LHCN-M2 (cell line): Measurements from ENCODE around the gene SMAD4. TPM values are rescaled to one million over a fixed set of nuclear protein-coding genes. Genes with fewer than 3 reads are reported as not detected.
"Not testable (repeated sequence)": the region's sequence is repeated elsewhere in the genome, so short reads cannot be mapped to it uniquely, and the experiment has no call there.

Experiments
- DNase-seq: peaks from one replicate; pipeline ENCODE4 v3.0.0-alpha.2; 2012; ENCODE audit warnings: low read depth
- polyA plus RNA-seq: library from polyadenylated mRNA; unstranded; fragments of >200 nt; gene quantifications from one replicate; pipeline ENCODE4 v1.2.1, GENCODE V29; 2012; ENCODE audit warnings: missing spikeins
- total RNA-seq: library from RNA; depleted of rRNA; stranded (reverse); fragments of >200 nt; gene quantifications from 2 replicates; pipeline ENCODE4 v1.2.3, GENCODE V29; 2014; rRNA removed

The SMAD4 gene
- total RNA-seq, result 87.8 and 97.5 TPM in 2 replicates
- 33.3 TPM for polyA plus RNA-seq

- peak; percentile 94 for DNase-seq
Measured at GRCh38 chr18:51029694-51030536, at the start of gene SMAD4. SMAD4 (plus strand) TSS chr18:51030213; CDS start chr18:51047047, 16,834 bp downstream.

DNA sequence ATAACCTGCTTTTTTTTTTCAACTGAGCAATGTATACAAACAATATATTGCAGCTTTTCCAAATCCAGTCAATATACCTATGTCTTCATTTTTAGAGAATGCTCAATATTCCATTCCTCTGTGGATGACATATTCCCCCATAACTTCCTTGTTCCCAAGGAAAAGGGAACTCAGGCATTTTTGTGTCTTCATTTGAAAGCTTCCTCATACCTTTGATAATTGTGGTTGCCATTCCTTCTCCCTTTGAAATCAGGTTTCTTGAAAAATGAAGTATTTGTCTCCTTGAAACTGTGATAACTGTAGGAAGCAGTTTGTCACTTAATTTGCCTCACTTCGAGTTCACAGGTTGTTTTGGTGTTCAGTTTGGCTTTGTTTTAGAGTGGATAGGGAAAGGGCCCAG lies 48.6 kb upstream of the SMAD4 start:
- DNase-seq, result no peak

GRCh38 chr18:50982086-50982801 lies 47.8 kb upstream of the SMAD4 start:
- no peak for DNase-seq

- peak; percentile 41 for DNase-seq
Measured at GRCh38 chr18:50982802-50983179, 47.2 kb upstream of the SMAD4 start.

DNA sequence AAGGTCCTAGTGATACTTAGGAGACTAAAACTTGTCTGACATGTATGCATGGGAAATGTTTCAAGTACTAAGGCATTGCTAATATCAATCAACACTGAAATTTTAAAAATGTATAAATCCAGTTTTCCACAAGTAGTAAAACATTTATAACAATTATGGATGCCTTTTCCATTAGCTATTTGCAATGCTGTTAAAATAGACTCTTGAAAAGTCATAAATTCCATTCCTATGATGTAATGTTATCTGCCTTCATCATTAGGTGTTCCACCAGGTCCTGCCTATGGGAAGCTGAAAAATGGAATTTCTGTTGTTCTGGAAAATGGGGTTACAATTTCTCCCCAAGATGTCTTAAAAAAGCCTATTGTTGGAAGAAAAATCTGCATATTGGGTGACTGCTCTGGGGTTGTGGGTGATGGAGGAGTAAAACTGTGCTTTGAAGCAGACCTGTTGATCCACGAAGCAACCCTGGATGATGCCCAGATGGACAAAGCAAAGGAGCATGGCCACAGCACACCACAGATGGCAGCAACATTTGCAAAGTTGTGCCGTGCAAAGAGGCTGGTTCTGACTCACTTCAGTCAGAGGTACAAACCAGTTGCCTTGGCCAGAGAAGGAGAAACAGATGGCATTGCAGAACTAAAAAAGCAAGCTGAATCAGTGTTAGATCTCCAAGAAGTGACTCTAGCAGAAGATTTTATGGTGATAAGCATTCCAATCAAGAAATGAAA lies 43.5 kb upstream of the SMAD4 start:
- peak; percentile 69 for DNase-seq

DNA sequence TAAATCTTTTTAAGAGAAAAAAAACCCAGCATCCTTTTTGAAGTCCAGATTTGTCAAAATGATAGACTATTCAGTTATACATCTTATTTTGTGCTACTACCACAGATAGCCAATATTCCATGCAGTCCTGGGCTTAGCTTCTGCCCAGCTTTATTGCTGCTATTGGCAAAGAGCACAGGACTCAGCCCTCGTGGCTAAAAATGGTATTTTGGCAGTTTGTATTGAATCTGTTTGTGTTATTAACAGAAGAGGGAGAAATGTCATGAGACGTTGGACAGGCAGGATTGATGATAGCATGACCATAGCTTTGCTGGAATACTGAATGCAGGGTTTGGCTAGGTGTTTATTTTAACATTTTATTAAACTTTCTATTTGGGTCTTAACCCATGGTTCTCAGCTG lies 42.8 kb upstream of the SMAD4 start:
- DNase-seq, result no peak

GRCh38 chr18:50989711-50990110 lies 40.3 kb upstream of the SMAD4 start:
- DNase-seq, result no peak

DNA sequence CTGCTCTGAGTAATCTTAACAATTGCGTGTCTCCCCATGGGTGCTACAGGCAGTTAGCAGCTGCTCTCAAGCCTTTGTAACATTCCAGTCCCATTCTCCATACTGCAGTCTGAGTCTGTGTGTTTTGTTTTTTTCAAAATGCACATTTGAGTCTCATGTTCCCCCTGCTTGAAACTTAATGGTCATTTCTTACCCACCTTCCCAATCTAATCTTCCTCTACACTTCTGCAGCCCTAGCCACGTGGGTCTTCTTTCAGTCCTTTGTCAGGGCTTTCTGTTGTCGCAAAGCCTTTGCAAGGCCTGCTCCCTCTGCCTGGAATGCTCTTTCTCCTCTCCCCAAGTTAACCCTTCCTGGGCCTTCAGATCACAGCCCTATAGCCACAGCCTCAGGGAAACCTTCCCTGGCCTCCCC lies 37.7 kb upstream of the SMAD4 start:
- DNase-seq, result peak; percentile 19

GRCh38 chr18:50994031-50994430 lies 36.0 kb upstream of the SMAD4 start:
- DNase-seq, result no peak

GRCh38 chr18:51003174-51003573 lies 26.8 kb upstream of the SMAD4 start:
- not testable (repeated sequence) for DNase-seq

- DNase-seq, result no peak
Measured at GRCh38 chr18:51006061-51006818, 23.8 kb upstream of the SMAD4 start.

DNA sequence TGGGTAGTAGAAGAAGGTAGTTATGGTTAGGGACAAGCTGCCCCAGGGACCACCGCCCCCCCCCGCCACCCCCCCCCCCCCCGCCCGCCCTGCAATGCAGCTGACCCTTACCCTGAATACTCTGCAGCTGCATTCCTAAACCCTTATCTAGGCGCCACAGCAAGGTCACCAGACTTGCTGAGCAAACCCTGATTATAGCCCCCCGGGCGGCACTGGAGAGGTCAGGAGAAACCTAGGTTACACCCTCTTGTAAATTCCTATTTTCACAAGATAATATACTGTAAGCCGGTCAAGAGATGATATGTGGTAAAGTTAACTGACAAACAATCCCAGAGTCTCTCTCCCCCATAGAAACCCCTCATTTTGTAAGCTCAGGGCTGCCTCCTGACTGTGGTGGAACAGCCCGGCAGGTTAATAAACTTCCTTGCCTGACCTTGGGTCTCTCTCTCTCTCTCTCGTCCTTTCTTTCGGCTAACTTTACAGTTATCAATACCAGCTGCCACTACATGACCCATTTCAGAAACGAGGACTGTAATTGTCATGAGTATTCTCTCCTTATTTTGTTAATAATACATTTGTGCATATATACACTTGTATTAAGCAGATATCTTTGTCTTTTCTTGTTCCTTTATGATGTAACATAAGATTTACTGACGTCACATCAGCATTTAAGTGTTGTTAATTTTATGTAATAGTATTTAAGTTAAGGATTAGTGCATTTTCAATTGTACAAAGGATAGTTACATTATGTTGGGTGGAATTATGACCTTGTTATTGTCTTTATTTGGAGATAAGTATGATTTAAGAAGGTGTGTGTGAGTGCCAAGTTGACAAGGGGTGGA lies 22.8 kb upstream of the SMAD4 start:
- DNase-seq, result no peak

GRCh38 chr18:51007790-51008139 lies 22.2 kb upstream of the SMAD4 start:
- no peak for DNase-seq

DNA sequence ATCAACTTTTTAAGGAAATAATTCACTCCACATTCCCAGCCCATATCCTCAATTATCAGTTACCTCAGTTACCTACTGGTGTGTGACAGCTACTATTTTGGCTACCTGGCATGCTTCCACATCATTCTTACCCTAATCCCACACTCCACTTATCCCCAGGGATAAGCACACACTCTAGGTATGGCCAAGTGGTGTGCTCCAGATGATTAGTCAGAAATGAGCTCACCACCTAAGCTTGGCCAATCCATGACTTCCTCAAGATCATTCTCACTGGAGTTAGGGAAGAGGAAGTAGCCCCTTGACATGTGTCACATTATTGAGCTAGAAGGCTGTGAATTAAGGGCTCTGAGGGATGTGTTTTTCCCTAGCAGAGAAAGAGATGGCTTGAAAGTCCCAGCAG lies 20.9 kb upstream of the SMAD4 start:
- DNase-seq, result peak; percentile 34

DNA sequence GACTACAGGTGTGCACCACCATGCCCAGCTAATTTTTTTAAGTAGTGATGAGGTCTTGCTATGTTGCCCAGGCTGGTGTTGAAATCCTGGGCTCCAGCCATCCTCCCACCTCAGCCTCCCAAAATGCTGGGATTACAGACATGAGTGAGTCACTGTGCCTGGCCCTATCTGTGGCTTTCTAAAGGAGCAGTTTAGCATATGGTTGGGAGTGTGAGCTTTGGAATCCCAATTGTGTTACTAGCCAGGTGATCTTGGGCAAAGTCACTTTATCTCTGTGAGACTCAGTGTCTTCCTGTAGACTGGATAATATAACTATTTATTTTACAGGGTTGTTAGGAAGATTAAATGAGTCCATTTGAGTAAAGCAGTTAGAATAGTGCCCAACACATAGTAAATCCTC lies 19.8 kb upstream of the SMAD4 start:
- no peak for DNase-seq

GRCh38 chr18:51011709-51012108 lies 18.3 kb upstream of the SMAD4 start:
- no peak for DNase-seq

DNA sequence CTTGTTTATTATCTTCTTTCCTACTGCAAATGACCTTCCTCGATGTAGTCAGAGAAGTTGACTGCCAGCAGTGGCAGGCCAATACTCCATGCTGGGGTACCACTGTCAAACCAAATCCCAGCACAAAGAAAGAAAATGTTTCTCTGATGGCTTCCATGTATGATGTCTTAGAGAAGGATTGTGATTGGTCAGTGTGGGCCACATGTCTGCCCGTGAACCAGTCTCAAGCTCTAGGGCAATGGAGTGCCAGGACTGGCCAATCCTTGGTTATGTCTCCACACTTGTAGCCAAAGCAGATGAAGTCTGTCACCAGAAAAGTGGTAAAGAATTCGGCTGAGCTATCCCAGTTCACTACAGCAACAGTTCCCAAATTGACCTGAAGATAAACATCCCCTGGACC lies 17.6 kb upstream of the SMAD4 start:
- no peak for DNase-seq

GRCh38 chr18:51013259-51013658 lies 16.8 kb upstream of the SMAD4 start:
- DNase-seq, result no peak

DNA sequence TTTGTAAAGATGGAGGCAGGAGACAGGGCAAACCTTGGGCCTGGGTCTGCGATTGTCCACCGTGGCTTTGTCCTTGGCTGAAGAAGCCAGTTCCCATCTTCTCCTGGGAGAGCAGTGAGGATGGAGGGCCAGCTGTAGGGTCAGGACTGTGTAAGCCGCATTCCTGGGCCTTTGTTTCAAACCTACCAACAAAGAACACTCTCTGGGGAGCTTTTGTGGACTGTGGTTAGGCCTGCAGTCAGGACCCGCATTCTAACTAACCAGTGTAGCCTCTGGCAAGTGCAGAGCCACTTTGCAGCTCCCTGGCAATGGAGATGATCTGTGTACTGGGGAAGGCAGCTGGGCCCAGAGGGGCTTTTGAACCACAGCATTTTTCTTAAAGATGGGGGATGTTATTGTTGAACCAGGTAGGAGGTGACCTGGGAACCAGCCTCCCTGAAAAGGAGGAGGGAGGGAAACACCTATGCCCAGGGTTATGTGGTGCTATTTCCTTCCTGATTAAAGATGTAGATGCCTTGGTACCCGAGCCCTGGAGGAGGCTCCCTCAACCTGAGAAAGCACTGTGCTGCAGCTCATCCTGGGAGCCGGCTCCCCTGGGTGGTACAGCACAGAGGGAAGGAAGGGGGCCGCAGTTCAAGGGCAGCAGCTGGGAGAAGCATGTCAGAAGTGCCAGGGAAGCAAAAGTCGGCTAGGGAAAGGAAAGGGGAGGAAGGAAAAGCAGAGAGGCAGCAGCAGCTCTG lies 12.7 kb upstream of the SMAD4 start:
- peak; percentile 50 for DNase-seq

DNA sequence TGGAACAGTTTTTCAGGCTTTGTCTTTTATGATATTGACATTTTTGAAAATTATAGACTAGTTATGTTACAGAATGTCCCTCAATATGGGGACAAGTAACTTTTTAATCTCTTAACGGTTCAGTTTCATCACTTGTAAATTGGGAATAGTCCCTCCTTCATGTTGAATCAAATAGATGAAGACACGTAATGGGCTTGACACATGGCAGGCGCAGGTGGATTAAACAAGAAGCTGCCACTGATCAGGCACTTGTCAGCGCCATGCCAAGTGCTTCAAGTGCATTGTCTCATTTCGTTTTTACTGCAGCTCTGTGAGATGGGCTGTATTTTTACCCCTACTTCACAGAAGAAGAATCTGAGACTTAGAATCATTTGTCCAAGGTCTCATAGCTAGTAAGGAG lies 9.5 kb upstream of the SMAD4 start:
- no peak for DNase-seq
